ENCODE measurements around the gene PCDHGA2. TPM values are rescaled to one million over a fixed set of nuclear protein-coding genes. Genes with fewer than 3 reads are reported as not detected.
"Not testable (repeated sequence)": the region's sequence is repeated elsewhere in the genome, so short reads cannot be mapped to it uniquely, and the experiment has no call there.

The PCDHGA2 gene
- total RNA-seq, 2 experiments from 2014 or later: not detected

DNA sequence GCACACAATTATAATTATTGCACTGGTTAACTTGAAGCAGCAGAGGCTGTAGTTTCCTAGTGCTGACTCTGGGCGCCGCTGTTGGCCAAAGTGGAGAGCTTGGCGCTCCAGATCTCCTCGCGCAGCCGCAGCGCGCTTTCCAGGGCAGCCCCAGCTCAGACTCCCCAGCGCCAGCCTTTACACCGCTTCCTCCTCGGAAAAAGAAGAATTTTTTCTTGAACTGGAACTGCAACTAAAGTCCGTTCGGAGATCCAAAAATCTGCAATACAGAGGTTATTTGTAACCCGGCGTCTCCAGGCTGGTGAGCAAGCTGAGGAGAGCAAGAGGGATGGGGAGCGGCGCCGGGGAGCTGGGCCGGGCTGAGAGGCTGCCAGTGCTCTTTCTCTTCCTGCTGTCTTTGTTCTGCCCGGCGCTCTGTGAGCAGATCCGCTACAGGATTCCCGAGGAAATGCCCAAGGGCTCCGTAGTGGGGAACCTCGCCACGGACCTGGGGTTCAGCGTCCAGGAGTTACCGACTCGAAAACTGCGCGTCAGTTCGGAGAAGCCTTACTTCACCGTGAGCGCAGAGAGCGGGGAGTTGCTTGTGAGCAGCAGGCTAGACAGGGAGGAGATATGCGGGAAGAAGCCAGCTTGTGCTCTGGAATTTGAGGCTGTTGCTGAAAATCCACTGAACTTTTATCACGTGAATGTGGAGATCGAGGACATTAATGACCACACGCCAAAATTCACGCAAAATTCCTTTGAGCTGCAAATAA, 49.2 kb downstream of the PCDHGA2 start, which contains the start of gene PCDHGB4:
Gene PCDHGB4, plus strand, starts transcription at position 142 of the 755 bp plus-strand sequence. Its CDS starts 187 bp downstream, at position 329.
- peaks cover 23% of the 10 kb centered on the region for H3K9me3 Mint-ChIP-seq
- POLR2A ChIA-PET: not testable (repeated sequence)

GRCh38 chr5:141388661-141389060, 50.1 kb downstream of the PCDHGA2 start:
- H3K27ac Mint-ChIP-seq: no peak overlapping the region
- peaks cover 29% of the 10 kb centered on the region for H3K36me3 Mint-ChIP-seq
- POLR2A ChIA-PET: no interaction called here
- intact Hi-C loops (cut with micrococcal nuclease): no loop called here
- no peaks in the 10 kb centered on the region for H3K4me1 Mint-ChIP-seq (ENCODE audit: low read depth)
- H3K4me3 Mint-ChIP-seq: no peak overlapping the region
- CTCF ChIA-PET: no interaction called here
- peaks cover 66% of the 10 kb centered on the region for H3K27me3 Mint-ChIP-seq
- no peak for DNase-seq
- H3K9me3 Mint-ChIP-seq: peaks cover 32% of the 10 kb centered on the region

More for the DNA sequence above, 49.2 kb downstream of the PCDHGA2 start, which contains the start of gene PCDHGB4:
- intact Hi-C loops (cut with micrococcal nuclease); H3K27ac Mint-ChIP-seq; H3K4me1 Mint-ChIP-seq (ENCODE audit: low read depth): not testable (repeated sequence)
- Mint-ChIP-seq H3K27me3 (peaks cover 67% of the 10 kb centered on the region), H3K4me3 (peak within 1 kb of the TSS; percentile 26), H3K36me3 (peaks cover 26% of the 10 kb centered on the region)
- peak; percentile 31 for DNase-seq
- CTCF ChIA-PET: interaction anchor here (1.7 to 2.2 kb wide), 2 partner anchors 18 to 176 kb away, joined by 7 to 8 read pairs; partner anchors contain the start of gene PCDHGB3

GRCh38 chr5:141389153-141390042, 50.8 kb downstream of the PCDHGA2 start:
- Mint-ChIP-seq H3K36me3 (peaks cover 32% of the 10 kb centered on the region), H3K4me1 (ENCODE audit: low read depth) (no peaks in the 10 kb centered on the region), H3K9me3 (peaks cover 34% of the 10 kb centered on the region), H3K4me3 (no peak overlapping the region), H3K27ac (no peak overlapping the region), H3K27me3 (peaks cover 65% of the 10 kb centered on the region)
- DNase-seq: no peak
- POLR2A ChIA-PET: no interaction called here
- intact Hi-C loops (cut with micrococcal nuclease): no loop called here
- CTCF ChIA-PET: no interaction called here

- ChIA-PET POLR2A (no interaction called here), CTCF (no interaction called here)
- peaks cover 36% of the 10 kb centered on the region for H3K9me3 Mint-ChIP-seq
- H3K36me3 Mint-ChIP-seq: peaks cover 33% of the 10 kb centered on the region
- no peak within 1 kb of the TSS for H3K4me3 Mint-ChIP-seq
- H3K27me3 Mint-ChIP-seq: peaks cover 56% of the 10 kb centered on the region
- H3K4me1 Mint-ChIP-seq (ENCODE audit: low read depth): no peaks in the 10 kb centered on the region
- H3K27ac Mint-ChIP-seq: no peak within 1 kb of the TSS
- intact Hi-C loops (cut with micrococcal nuclease): no loop called here
- DNase-seq: no peak
Measured at GRCh38 chr5:141392429-141393198, 54.1 kb downstream of the PCDHGA2 start, which contains the start of gene PCDHGA8. TSS of gene PCDHGA8 (plus strand) at chr5:141392633. CDS start at chr5:141392814, 181 bp downstream.

Other genes with a start within 250 kb of the PCDHGA2 start
- gene PCDHB2, start 244.1 kb upstream of the PCDHGA2 start, total RNA-seq: under 1 TPM in 1 of 2 experiments, not detected in 1; 0.17 TPM
- not detected for gene PCDHB3, start 238.3 kb upstream of the PCDHGA2 start, total RNA-seq
- not detected for gene PCDHB4, start 216.9 kb upstream of the PCDHGA2 start, total RNA-seq
- gene PCDHB5, start 203.6 kb upstream of the PCDHGA2 start, total RNA-seq: not detected
- not detected for gene PCDHB6, start 188.7 kb upstream of the PCDHGA2 start, total RNA-seq
- gene PCDHB7, start 166.1 kb upstream of the PCDHGA2 start, total RNA-seq: not detected
- not detected for gene PCDHB8, start 161.0 kb upstream of the PCDHGA2 start, total RNA-seq
- not detected for gene PCDHB16, start 156.4 kb upstream of the PCDHGA2 start, total RNA-seq
- gene PCDHB9, start 151.6 kb upstream of the PCDHGA2 start, total RNA-seq: not detected
- not detected for gene PCDHB10, start 146.4 kb upstream of the PCDHGA2 start, total RNA-seq
- not detected for gene PCDHB11, start 139.1 kb upstream of the PCDHGA2 start, total RNA-seq
- not detected for gene PCDHB12, start 130.0 kb upstream of the PCDHGA2 start, total RNA-seq
- gene PCDHB13, start 124.8 kb upstream of the PCDHGA2 start, total RNA-seq: not detected
- gene PCDHB14, start 115.4 kb upstream of the PCDHGA2 start, total RNA-seq: not detected
- gene PCDHB15, start 93.4 kb upstream of the PCDHGA2 start, total RNA-seq: not detected
- gene SLC25A2, start 34.7 kb upstream of the PCDHGA2 start, total RNA-seq: under 1 TPM; 0.19 to 0.31 TPM
- gene TAF7, start 18.0 kb upstream of the PCDHGA2 start, total RNA-seq: 10 to 100 TPM; 54.6 to 55.5 TPM
- gene PCDHGA1, start 8.2 kb upstream of the PCDHGA2 start, total RNA-seq: not detected
- not detected for gene PCDHGA3, start 5.1 kb downstream of the PCDHGA2 start, total RNA-seq
- not detected for gene PCDHGB1, start 11.3 kb downstream of the PCDHGA2 start, total RNA-seq
- under 1 TPM; 0.07 to 0.12 TPM for gene PCDHGA4, start 16.3 kb downstream of the PCDHGA2 start, total RNA-seq
- gene PCDHGB2, start 21.2 kb downstream of the PCDHGA2 start, total RNA-seq: under 1 TPM; 0.10 to 0.19 TPM
- gene PCDHGA5, start 25.4 kb downstream of the PCDHGA2 start, total RNA-seq: not detected
- under 1 TPM in 1 of 2 experiments, not detected in 1; 0.10 TPM for gene PCDHGB3, start 31.5 kb downstream of the PCDHGA2 start, total RNA-seq
- under 1 TPM; 0.05 to 0.10 TPM for gene PCDHGA6, start 35.1 kb downstream of the PCDHGA2 start, total RNA-seq
- gene PCDHGA7, start 44.0 kb downstream of the PCDHGA2 start, total RNA-seq: under 1 TPM in 1 of 2 experiments, not detected in 1; 0.07 TPM
- under 1 TPM in 1 of 2 experiments, not detected in 1; 0.07 TPM for gene PCDHGB4, start 48.9 kb downstream of the PCDHGA2 start, total RNA-seq
- not detected for gene PCDHGA8, start 53.9 kb downstream of the PCDHGA2 start, total RNA-seq
- under 1 TPM; 0.12 to 0.15 TPM for gene PCDHGB5, start 59.2 kb downstream of the PCDHGA2 start, total RNA-seq
- gene PCDHGA9, start 64.0 kb downstream of the PCDHGA2 start, total RNA-seq: under 1 TPM in 1 of 2 experiments, not detected in 1; 0.10 TPM
- under 1 TPM in 1 of 2 experiments, not detected in 1; 0.07 TPM for gene PCDHGB6, start 69.3 kb downstream of the PCDHGA2 start, total RNA-seq
- under 1 TPM; 0.07 to 0.10 TPM for gene PCDHGA10, start 74.2 kb downstream of the PCDHGA2 start, total RNA-seq
- gene PCDHGB7, start 78.9 kb downstream of the PCDHGA2 start, total RNA-seq: under 1 TPM in 1 of 2 experiments, not detected in 1; 0.07 TPM
- gene PCDHGA11, start 82.3 kb downstream of the PCDHGA2 start, total RNA-seq: under 1 TPM in 1 of 2 experiments, not detected in 1; 0.05 TPM
- gene PCDHGA12, start 91.7 kb downstream of the PCDHGA2 start, total RNA-seq: under 1 TPM in 1 of 2 experiments, not detected in 1; 0.07 TPM
- gene PCDHGC3, start 137.2 kb downstream of the PCDHGA2 start, total RNA-seq: not detected
- gene PCDHGC4, start 146.3 kb downstream of the PCDHGA2 start, total RNA-seq: not detected
- not detected for gene PCDHGC5, start 150.3 kb downstream of the PCDHGA2 start, total RNA-seq